Stimulated activated CD8-positive, alpha-beta memory T cell treated with anti-CD3 and anti-CD28 coated beads, Interleukin-12 subunit alpha, Interleukin-12 subunit beta, amount 100 ng/mL, for 24 hours (primary cell): ENCODE results near the gene NUAK2.
"Not testable (repeated sequence)": the region's sequence is repeated elsewhere in the genome, so short reads cannot be mapped to it uniquely, and the experiment has no call there.

Experiments
- DNase-seq: peaks from one replicate; pipeline ENCODE4 v3.0.0-alpha.2; 2020; ENCODE audit errors: extremely low read depth

NUAK2 gene

DNA sequence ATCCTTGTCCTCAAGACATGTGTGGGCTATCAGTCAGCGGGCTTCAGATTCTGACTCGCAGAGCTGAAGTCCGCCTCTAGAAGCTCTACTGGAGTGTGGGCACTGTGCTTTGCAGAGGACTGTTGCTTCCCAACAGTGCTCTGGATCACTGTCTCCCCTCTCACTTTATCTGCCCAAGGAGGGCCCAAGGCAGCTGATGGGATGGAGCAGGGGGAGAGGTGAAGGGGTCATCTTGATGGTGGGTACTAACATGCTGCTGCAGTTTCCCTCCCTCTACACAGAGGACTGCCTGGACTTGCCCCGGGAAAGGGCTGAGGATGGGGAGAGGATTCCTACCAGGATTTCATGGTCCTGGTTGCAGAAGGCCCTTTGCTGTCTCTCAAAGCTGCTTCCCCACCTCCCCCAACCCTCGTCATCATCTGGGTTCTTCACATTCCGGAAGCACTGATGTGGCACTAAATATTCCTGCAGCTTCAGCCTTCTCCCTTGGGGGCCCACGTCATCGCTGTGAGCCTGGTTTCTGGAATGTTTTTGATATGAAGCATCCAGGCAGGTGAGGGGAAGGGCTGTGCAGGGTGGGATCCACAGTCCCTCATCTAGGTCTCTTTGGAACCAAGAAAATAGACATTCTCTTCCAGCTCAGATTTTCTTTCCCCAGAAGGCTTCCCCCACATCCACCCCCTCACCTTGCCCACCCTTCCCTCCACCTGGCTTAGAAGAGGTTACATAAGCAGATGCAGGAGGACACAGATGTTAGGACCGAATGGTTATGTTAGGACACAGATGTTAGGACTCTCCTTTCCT, 23.2 kb downstream of the NUAK2 start:
- DNase-seq = no peak

DNA sequence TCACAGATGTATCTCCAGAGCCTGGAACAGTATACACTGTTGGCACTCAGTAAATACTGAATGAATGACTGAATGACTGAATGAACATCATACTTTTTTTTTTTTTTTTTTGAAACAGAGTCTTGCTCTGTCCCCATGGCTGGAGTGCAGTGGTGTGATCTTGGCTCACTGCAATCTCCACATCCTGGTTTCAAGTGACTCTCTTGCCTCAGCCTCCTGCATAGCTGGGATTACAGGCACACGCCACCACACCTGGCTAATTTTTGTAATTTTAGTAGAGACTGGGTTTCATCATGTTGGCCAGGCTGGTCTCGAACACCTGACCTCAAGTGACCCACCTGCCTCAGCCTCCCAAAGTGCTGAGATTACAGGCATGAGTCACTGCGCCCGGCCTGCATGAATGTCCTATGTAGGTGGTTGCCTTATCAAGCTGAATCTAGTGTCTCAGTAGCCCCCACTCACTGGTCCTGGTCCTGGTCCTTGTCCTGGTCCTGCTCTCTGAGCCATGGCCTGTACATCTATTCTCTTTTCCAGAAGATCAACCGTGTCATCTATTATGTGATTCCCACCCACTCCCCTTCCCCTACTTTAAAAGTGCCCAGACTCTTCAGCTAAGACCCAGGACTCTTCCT, 23.9 kb downstream of the NUAK2 start:
- DNase-seq = not testable (repeated sequence)

DNA sequence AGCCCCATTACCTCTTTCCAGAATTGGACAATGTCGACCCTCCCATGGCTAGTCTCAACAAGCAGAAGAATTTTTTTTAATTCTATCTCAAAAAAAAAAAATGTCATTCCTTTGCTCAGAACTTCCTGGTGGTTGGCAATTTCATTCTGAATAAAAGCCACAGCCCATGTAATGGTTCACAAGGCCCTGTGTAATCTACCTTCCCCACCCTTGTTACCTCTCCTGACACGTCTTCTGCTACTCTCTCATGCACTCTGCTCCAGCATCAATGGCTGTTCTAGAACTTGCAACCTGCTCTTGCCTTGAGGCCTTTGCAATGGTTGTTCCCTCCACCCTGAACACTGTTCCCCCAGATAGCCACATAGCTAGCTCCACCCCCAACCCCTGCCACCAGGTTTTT, 25.4 kb downstream of the NUAK2 start:
- no peak for DNase-seq

DNA sequence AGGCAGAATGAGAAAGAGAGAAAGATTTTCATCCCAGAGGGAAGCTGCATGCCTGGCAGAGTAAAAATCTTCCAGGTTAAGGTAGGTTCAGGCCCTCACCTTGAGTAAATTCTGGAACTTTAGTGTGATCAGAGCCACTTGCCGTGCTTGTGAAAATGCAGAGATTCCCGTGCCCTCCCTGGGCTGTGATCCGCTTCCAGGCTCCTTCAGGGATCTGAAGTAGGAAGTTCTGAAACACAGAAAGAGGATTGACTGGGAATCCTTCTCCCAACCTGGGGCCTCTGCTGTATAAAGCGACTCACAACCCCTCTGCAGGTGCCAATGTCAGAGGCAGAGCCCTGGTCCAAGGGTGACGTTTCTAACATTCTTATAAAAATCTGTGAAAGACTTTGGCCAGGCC, 26.6 kb downstream of the NUAK2 start:
- no peak for DNase-seq

- DNase-seq = no peak
These were observed 27.2 kb downstream of the NUAK2 start for GRCh38 chr1:205294175-205294917.

- no peak for DNase-seq
These were observed 28.0 kb downstream of the NUAK2 start for GRCh38 chr1:205293350-205294074.

DNA sequence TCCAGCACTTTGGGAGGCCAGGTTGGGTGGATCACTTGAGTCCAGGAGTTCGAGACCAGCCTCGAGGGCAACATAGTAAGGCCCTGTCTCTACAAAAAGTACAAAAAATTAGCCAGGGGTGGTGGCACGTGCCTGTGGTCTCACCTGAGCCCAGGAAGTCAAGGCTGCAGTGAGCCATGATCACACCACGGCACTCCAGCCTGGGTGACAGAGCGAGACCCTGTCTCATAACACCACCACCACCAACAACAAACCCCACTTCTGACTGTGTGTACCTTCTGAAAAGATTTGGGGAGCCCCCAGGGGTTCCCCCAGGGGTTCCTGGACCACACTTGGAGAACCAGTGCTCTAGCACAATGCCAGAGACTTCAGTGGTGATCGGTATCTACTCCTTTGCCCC, 29.9 kb downstream of the NUAK2 start:
- DNase-seq = no peak

- peak; percentile 61 for DNase-seq
These were observed 33.6 kb downstream of the NUAK2 start for GRCh38 chr1:205287767-205288559.

DNA sequence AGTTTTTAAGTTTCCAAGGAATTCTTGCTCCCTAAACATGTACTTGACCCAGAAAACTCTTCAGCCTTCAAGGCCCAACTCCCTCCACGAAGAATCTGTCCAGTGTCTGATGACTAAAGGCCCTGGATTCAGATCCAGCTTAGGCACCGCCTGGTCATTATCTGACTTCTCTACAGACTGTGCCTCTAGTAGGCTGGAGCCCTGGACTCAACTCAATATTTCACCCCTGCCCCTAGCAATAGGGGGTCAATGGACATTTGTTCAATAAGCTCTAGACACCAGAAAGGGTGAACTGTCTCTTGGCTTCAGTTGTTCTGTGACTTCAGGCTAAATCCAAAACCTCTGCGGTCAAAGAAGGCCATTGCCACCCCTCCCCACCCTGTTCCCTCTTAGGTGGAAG, 34.5 kb downstream of the NUAK2 start:
- no peak for DNase-seq

DNA sequence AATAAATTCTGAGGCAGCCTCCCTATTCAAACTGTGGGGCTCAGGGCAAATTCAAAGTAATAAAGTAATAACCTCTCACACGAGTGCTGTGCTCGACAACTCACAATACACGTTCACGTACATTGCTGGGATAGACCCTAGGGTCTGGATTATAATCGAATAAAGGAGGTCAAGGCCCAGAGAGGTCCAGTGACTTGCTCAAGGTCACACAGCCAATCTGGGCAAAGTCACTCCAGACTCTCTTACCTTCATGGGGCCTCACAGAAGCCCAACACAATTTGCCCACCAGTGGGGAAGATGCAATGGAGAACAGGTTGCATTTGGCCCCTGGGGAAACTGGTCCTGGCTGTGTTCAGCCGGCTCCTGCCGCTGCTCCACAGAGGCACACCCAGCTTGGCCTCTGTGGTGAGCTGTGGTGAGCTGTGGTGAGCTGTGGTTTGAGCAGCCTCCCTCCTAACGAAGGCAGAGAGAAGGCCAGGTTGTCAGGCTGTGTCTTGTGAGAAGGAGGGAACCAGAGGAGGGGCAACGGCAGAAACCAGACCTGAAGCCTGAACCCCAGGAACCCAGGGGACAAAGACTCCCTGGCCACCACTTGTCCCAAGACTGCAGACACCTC, 35.1 kb downstream of the NUAK2 start:
- no peak for DNase-seq

- no peak for DNase-seq
These were observed 36.0 kb downstream of the NUAK2 start for GRCh38 chr1:205285381-205286101.

DNA sequence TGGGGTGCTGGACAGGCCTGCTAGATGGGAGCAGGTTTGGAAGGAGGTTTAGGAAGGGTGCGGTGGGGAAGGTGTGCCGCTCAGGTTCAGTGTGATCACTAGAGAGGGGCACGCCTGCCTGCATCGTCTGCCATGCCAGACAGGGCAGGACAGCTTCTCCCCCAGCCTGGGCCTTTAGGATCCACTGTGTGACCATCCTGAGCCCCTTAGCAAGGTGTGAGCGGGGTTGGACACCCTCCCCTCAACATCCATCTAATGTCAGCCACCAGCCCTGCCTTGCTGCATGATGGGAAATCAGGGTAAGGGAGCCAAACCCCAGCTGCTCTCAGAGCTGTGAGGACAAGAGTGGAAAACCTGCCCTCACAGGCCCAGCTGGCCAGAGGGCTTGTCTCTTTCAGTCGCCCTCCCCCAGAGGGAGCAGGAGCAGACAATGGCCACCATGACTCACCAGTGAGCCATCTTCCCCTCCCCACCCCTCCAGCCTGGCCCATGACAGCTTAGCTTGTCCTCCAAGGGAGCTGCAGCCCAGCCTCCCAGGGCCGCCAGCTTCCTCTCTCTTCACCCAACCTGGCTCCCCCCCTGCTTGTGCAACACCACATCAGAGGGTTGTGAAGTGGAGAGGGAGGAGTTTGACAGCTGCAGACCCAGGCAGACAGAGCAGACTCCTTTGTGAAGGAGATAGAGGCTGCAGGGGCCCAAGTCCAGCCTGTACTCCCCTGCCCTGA, 37.0 kb downstream of the NUAK2 start:
- peak; percentile 54 for DNase-seq

DNA sequence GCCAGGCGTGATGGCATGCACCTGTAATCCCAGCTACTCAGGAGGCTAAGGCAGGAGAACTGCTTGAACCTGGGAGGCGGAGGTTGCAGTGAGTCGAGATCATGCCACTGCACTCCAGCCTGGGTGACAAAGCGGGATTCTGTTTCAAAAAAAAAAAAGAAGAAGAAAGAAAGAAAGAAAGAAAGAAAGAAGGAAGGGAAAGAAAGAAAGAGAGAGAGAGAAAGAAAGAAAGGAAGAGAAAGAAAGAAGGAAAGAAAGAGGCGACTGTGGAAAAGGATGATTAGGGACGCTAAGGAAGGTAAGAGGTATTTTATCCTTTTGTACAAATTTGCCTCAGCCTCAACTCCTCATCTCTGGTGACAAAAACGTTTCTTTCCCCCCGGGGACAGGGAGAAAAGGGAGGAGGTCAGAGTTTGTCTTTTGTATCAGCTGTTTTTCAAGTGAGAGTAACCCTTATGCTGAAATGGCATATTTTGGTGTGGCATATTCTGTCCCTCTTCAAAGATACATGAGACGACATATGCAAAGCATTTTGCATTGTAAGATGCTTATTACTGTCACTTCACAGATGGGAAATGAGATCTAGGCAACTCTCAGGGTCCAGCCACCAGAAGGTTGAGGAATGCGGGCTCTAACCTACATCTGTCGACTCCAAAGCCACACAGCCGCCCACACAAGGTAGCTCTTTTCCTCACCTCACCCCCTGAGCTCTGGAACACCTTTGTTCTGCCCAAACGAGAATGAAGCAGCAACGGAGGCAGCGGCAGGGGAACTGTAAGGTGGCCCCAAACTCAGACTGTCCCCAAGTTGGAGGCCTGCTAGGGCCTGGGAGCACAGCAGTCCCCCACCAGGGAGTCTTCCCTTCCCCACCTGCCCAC, 38.0 kb downstream of the NUAK2 start:
- DNase-seq = no peak

DNA sequence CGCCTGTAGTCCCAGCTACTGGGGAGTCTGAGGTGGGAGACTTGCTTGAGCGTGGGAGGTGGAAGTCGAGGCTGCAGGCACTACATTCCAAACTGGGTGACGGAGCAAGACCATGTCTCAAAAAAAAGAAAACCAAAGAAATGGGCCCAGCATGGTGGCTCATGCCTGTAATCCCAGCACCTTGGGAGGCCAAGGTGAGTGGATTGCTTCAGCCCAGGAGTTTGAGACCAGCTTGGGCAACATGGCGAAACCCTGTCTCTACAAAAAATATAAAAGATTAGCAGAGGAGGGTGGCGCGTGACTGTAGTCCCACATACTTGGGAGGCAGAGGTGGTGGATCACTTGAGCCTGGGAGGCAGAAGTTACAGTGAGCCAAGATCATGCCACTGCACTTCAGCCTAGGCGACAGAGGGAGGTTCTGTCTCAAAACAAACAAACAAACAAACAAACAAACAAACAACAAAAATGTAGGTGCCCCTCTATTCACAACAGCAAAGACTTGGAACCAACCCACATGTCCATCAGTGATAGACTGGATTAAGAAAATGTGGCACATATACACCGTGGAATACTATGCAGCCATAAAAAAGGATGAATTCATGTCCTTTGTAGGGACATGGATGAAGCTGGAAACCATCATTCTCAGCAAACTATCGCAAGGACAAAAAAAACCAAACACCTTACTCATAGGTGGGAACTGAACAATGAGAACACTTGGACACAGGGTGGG, 40.7 kb downstream of the NUAK2 start:
- DNase-seq = not testable (repeated sequence)

GRCh38 chr1:205279986-205280385, 41.6 kb downstream of the NUAK2 start:
- no peak for DNase-seq

- DNase-seq = no peak
These were observed 44.9 kb downstream of the NUAK2 start for GRCh38 chr1:205276689-205277065.

DNA sequence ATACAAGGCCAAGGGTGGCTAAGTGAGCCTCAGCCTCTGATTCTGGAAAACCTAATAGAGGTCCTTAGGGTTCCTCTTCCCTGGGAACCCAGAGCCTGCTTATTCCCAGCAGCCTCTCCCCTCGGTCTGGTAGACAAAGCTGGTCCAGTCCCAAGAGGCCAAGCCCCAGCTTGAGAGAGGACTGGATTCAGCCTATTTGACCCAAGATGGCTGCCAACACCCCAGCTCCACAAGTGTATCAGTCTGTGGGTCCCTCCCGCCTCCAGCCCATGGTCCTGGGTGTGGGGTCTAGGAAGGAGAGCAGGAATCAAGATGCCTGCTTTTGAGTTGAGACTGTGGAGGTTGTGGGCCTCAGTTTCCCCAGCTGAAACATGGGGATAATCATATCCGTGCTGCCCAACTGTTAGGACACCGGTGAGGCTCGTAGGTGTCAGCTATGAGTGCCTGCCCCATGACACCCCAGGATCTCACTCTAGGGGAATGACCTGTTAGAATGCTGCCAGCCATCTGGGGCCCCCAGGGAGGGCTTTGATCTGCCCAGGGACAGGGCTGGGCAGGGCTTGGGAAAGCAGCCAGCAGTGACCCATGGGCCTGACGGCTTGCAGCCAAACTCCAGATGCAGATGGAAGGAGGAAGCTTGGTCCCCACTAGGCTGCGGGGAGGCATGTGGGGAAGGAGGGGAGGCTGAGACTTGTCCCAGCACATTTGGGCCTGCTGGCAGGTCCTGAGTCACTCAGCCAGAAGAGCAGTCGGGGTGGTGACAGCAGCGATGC, 45.4 kb downstream of the NUAK2 start:
- no peak for DNase-seq
